ENCODE measurements around the gene CALR3. TPM values are rescaled to one million over a fixed set of nuclear protein-coding genes. Genes with fewer than 3 reads are reported as not detected.

CALR3 gene
- total and polyA plus RNA-seq, 10 of the 15 experiments (the other 5 are each of a cell fraction or from before 2014, with no cell fraction given): 0.05 to 0.45 (median 0.12) TPM; not detected in 2

DNA sequence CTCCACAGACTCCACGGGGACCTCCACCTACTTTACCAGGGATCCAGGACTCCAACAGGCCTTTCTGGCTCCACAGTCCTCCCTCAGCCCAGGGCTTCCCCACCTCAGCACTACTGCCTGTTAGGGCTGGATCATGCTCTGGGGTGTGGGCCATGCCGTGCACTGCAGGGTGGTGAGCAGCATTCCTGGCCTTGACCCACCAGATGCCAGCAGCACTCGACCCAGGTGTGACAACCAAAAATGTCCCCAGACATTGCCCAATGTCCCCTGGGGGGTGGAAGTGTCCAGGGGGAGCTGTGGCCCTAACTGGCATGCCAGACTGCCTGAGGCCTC lies 66.2 kb downstream of the CALR3 start:
- Histone ChIP-seq H4K20me1 (ENCODE audit: control insufficient read depth, insufficient read depth) (no peaks in the 10 kb centered on the region), H3K79me2 (ENCODE audit: control insufficient read depth, insufficient read depth, low read length) (no peaks in the 10 kb centered on the region), H3K9ac (ENCODE audit: control insufficient read depth, insufficient read depth, low read length) (no peak overlapping the region), H3K4me3 (no peak overlapping the region), H3K27me3 (replicated peaks in 1 of 2; ENCODE audit: control insufficient read depth in 2 of 2, insufficient read depth in 2 of 2, low read length in 1 of 2) (no peaks in the 10 kb centered on the region), H3K4me2 (ENCODE audit: control insufficient read depth, insufficient read depth) (no peak overlapping the region), H3K4me1 (ENCODE audit: control insufficient read depth, insufficient read depth, low read length) (no peaks in the 10 kb centered on the region), H3K27ac (ENCODE audit: control insufficient read depth, insufficient read depth) (no peak overlapping the region), H3K9me3 (replicated peaks; ENCODE audit: control insufficient read depth, insufficient read depth, low read length) (no peaks in the 10 kb centered on the region), H3K36me3 (ENCODE audit: control insufficient read depth in 2 of 2, insufficient read depth in 2 of 2, low read length in 1 of 2) (peaks cover 22 to 30% of the 10 kb centered on the region in 2 experiments), H2AFZ (ENCODE audit: control insufficient read depth, low read depth, low read length) (no peak overlapping the region)
- RAD21 ChIA-PET (ENCODE audit: unreplicated experiment): no interaction called here
- POLR2A ChIA-PET: no interaction called here
- ATAC-seq (no peak), FAIRE-seq (no peak), DNase-seq (ENCODE audit: low read depth, low spot score) (no peak)
- SMC1A ChIA-PET (ENCODE audit: uncharacterized antibody, unreplicated experiment): no interaction called here
- CTCF ChIA-PET: no interaction called here
- in situ Hi-C loops (cut with MboI): no loop called here
- BruUV-seq (replicated peaks): no TSS peak
- WGBS (ENCODE audit: insufficient coverage, insufficient replicate concordance, low lambda C conversion rate, missing lambda C conversion rate): 100% methylated on average over 3 of the region's 3 CpGs
- intact Hi-C loops (cut with micrococcal nuclease; ENCODE audit: unreplicated experiment): no loop called here
- peak; percentile 46; the same call in 1 of the 2 replicates for TF ChIP-seq POLR2A (IDR thresholded peaks at IDR 0.05; ENCODE audit: low read depth, low read length)
- no peak for TF ChIP-seq SREBF2 (IDR thresholded peaks at IDR 0.05; ENCODE audit: low read length)
- TF ChIP-seq BRCA1 (IDR thresholded peaks at IDR 0.05; ENCODE audit: low read depth, low read length): no peak

DNA sequence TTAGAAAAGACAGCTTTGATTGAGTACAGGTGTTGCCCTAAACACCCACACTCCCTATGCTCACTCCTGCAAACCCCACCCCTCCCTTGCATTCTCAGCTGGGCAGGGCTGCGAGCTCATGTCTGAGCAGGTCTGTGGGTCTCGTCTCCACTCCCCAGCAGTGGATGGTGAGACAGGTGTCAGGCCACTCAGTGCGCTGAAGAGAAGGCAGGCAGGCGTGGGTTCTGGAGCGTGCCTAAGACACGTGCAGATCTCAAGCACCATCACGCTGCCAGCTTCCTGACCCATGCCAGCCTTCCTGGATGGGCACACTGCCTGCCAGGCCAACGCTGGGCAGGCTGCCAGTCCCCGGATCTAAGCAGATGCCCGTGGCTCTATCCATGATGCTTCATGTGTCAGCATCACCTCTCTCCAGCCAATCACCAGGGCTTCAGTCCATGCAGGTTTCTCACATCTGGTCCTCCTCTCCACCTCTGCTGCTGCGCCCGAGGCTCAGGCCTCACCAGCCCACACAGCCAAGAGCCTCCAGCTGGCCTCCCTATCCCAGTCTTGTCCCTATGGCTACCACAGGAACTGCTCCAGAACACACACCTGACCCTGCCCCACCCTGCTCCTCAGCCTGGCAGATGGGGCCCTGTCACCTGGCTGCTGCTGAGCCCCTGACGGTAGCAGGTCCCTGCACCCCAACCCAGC lies 66.8 kb downstream of the CALR3 start:
- ChIA-PET SMC1A (ENCODE audit: uncharacterized antibody, unreplicated experiment) (no interaction called here), POLR2A (no interaction called here), CTCF (no interaction called here), RAD21 (ENCODE audit: unreplicated experiment) (no interaction called here)
- H3K36me3 ChIP-seq (ENCODE audit: control insufficient read depth in 2 of 2, insufficient read depth in 2 of 2, low read length in 1 of 2): peaks cover 22 to 24% of the 10 kb centered on the region in 2 experiments
- H4K20me1 ChIP-seq (ENCODE audit: control insufficient read depth, insufficient read depth): no peaks in the 10 kb centered on the region
- no peak for ATAC-seq
- no peak for FAIRE-seq
- intact Hi-C loops (cut with micrococcal nuclease; ENCODE audit: unreplicated experiment) (no loop called here), in situ Hi-C loops (cut with MboI) (no loop called here)
- BruUV-seq (replicated peaks): no TSS peak
- no peak overlapping the region for H3K9ac ChIP-seq (ENCODE audit: control insufficient read depth, insufficient read depth, low read length)
- no peak overlapping the region for H3K27ac ChIP-seq (ENCODE audit: control insufficient read depth, insufficient read depth)
- H3K9me3 ChIP-seq (replicated peaks; ENCODE audit: control insufficient read depth, insufficient read depth, low read length): no peaks in the 10 kb centered on the region
- no peaks in the 10 kb centered on the region for H3K79me2 ChIP-seq (ENCODE audit: control insufficient read depth, insufficient read depth, low read length)
- H3K4me3 ChIP-seq: no peak overlapping the region
- H3K27me3 ChIP-seq (replicated peaks in 1 of 2; ENCODE audit: control insufficient read depth in 2 of 2, insufficient read depth in 2 of 2, low read length in 1 of 2): no peaks in the 10 kb centered on the region
- H3K4me2 ChIP-seq (ENCODE audit: control insufficient read depth, insufficient read depth): no peak overlapping the region
- TF ChIP-seq POLR2A (IDR thresholded peaks at IDR 0.05; ENCODE audit: low read depth, low read length) (0 out of 2 replicates have a peak, but pooled peaks have one; percentile 17), WRNIP1 (IDR thresholded peaks at IDR 0.05; ENCODE audit: borderline replicate concordance, low read depth, low read length) (no peak)
- H2AFZ ChIP-seq (ENCODE audit: control insufficient read depth, low read depth, low read length): no peak overlapping the region
- 88% methylated on average over 13 of the region's 13 CpGs for WGBS (ENCODE audit: insufficient coverage, insufficient replicate concordance, low lambda C conversion rate, missing lambda C conversion rate)
- no peak for DNase-seq (ENCODE audit: low read depth, low spot score)
- no peaks in the 10 kb centered on the region for H3K4me1 ChIP-seq (ENCODE audit: control insufficient read depth, insufficient read depth, low read length)

Small RNA genes lying within 50 kb of the gene (small RNA-seq; reads per million reads assigned to genes)
- not detected for gene RN7SL146P

Other genes starting within 250 kb of the CALR3 start
Only the 7 nearest of the 9 such genes appear.
- 11.3 and 11.4 TPM in 2 replicates for gene EPS15L1, start 24.2 kb downstream of the CALR3 start, total RNA-seq (2014; rRNA removed)
- 15.9 and 16.7 TPM in 2 replicates for gene EPS15L1, start 24.2 kb downstream of the CALR3 start, total RNA-seq (2014; rRNA removed; fragmentation: Illumina TruSeq; extraction: Trizol)
- 43.5 and 50.4 TPM in 2 replicates for gene EPS15L1, start 24.2 kb downstream of the CALR3 start, total RNA-seq (2021)
- gene EPS15L1, start 24.2 kb downstream of the CALR3 start, polyA plus RNA-seq (2011; rRNA removed): 7.2 and 19.1 TPM in 2 replicates
- 20.4 and 24.1 TPM in 2 replicates for gene EPS15L1, start 24.2 kb downstream of the CALR3 start, polyA plus RNA-seq (2014; fragmentation: Illumina TruSeq; extraction: Trizol)
- 1 to 10 TPM; 5.9 to 7.6 TPM for gene EPS15L1, start 24.2 kb downstream of the CALR3 start, polyA plus RNA-seq (2014; fragmentation: Nextera tagmentation; extraction: Ambion mirVana)
- 20.4 and 25.3 TPM in 2 replicates for gene EPS15L1, start 24.2 kb downstream of the CALR3 start, polyA plus RNA-seq (2014; rRNA removed)
- gene EPS15L1, start 24.2 kb downstream of the CALR3 start, polyA plus RNA-seq (2016; fragmentation: Nextera tagmentation; extraction: Ambion mirVana): 10 to 100 TPM; 41.3 to 43.3 TPM
- gene C19orf44, start 227 bp upstream of the CALR3 start, total RNA-seq (2014; rRNA removed): 2.0 and 2.1 TPM in 2 replicates
- 2.7 and 3.3 TPM in 2 replicates for gene C19orf44, start 227 bp upstream of the CALR3 start, total RNA-seq (2014; rRNA removed; fragmentation: Illumina TruSeq; extraction: Trizol)
- gene C19orf44, start 227 bp upstream of the CALR3 start, total RNA-seq (2021): 3.1 and 3.8 TPM in 2 replicates
- gene C19orf44, start 227 bp upstream of the CALR3 start, polyA plus RNA-seq (2011; rRNA removed): 2.5 and 3.0 TPM in 2 replicates
- gene C19orf44, start 227 bp upstream of the CALR3 start, polyA plus RNA-seq (2014; fragmentation: Illumina TruSeq; extraction: Trizol): 3.6 and 5.2 TPM in 2 replicates
- under 1 TPM; 0.26 to 0.31 TPM for gene C19orf44, start 227 bp upstream of the CALR3 start, polyA plus RNA-seq (2014; fragmentation: Nextera tagmentation; extraction: Ambion mirVana)
- gene C19orf44, start 227 bp upstream of the CALR3 start, polyA plus RNA-seq (2014; rRNA removed): 4.1 and 5.4 TPM in 2 replicates
- gene C19orf44, start 227 bp upstream of the CALR3 start, polyA plus RNA-seq (2016; fragmentation: Nextera tagmentation; extraction: Ambion mirVana): 1 to 10 TPM; 3.9 to 4.0 TPM
- 3.6 and 4.9 TPM in 2 replicates for gene CHERP, start 46.3 kb upstream of the CALR3 start, total RNA-seq (2014; rRNA removed)
- 6.8 and 7.2 TPM in 2 replicates for gene CHERP, start 46.3 kb upstream of the CALR3 start, total RNA-seq (2014; rRNA removed; fragmentation: Illumina TruSeq; extraction: Trizol)
- 57.5 and 65.3 TPM in 2 replicates for gene CHERP, start 46.3 kb upstream of the CALR3 start, total RNA-seq (2021)
- 3.2 and 5.1 TPM in 2 replicates for gene CHERP, start 46.3 kb upstream of the CALR3 start, polyA plus RNA-seq (2011; rRNA removed)
- gene CHERP, start 46.3 kb upstream of the CALR3 start, polyA plus RNA-seq (2014; fragmentation: Illumina TruSeq; extraction: Trizol): 3.5 and 17.6 TPM in 2 replicates
- gene CHERP, start 46.3 kb upstream of the CALR3 start, polyA plus RNA-seq (2014; fragmentation: Nextera tagmentation; extraction: Ambion mirVana): 1 to 10 TPM in 1 of 2 experiments, under 1 TPM in 1; 0.66 to 1.7 TPM
- 24.0 and 42.2 TPM in 2 replicates for gene CHERP, start 46.3 kb upstream of the CALR3 start, polyA plus RNA-seq (2014; rRNA removed)
- gene CHERP, start 46.3 kb upstream of the CALR3 start, polyA plus RNA-seq (2016; fragmentation: Nextera tagmentation; extraction: Ambion mirVana): 10 to 100 TPM; 47.1 to 49.4 TPM
- 24.7 and 26.5 TPM in 2 replicates for gene SLC35E1, start 76.2 kb upstream of the CALR3 start, total RNA-seq (2014; rRNA removed)
- 20.1 and 20.4 TPM in 2 replicates for gene SLC35E1, start 76.2 kb upstream of the CALR3 start, total RNA-seq (2014; rRNA removed; fragmentation: Illumina TruSeq; extraction: Trizol)
- gene SLC35E1, start 76.2 kb upstream of the CALR3 start, total RNA-seq (2021): 30.9 and 33.7 TPM in 2 replicates
- gene SLC35E1, start 76.2 kb upstream of the CALR3 start, polyA plus RNA-seq (2011; rRNA removed): 28.7 and 37.7 TPM in 2 replicates
- gene SLC35E1, start 76.2 kb upstream of the CALR3 start, polyA plus RNA-seq (2014; fragmentation: Illumina TruSeq; extraction: Trizol): 20.5 and 23.8 TPM in 2 replicates
- gene SLC35E1, start 76.2 kb upstream of the CALR3 start, polyA plus RNA-seq (2014; fragmentation: Nextera tagmentation; extraction: Ambion mirVana): 10 to 100 TPM; 11.3 to 15.1 TPM
- gene SLC35E1, start 76.2 kb upstream of the CALR3 start, polyA plus RNA-seq (2014; rRNA removed): 19.6 and 26.7 TPM in 2 replicates
- 10 to 100 TPM; 12.6 to 20.0 TPM for gene SLC35E1, start 76.2 kb upstream of the CALR3 start, polyA plus RNA-seq (2016; fragmentation: Nextera tagmentation; extraction: Ambion mirVana)
- gene MED26, start 132.0 kb upstream of the CALR3 start, total RNA-seq (2014; rRNA removed): 13.8 and 15.3 TPM in 2 replicates
- 7.2 and 8.6 TPM in 2 replicates for gene MED26, start 132.0 kb upstream of the CALR3 start, total RNA-seq (2014; rRNA removed; fragmentation: Illumina TruSeq; extraction: Trizol)
- gene MED26, start 132.0 kb upstream of the CALR3 start, total RNA-seq (2021): 20.2 and 21.4 TPM in 2 replicates
- 10.0 and 14.0 TPM in 2 replicates for gene MED26, start 132.0 kb upstream of the CALR3 start, polyA plus RNA-seq (2011; rRNA removed)
- 3.6 and 8.0 TPM in 2 replicates for gene MED26, start 132.0 kb upstream of the CALR3 start, polyA plus RNA-seq (2014; fragmentation: Illumina TruSeq; extraction: Trizol)
- gene MED26, start 132.0 kb upstream of the CALR3 start, polyA plus RNA-seq (2014; fragmentation: Nextera tagmentation; extraction: Ambion mirVana): 1 to 10 TPM; 1.1 to 2.2 TPM
- gene MED26, start 132.0 kb upstream of the CALR3 start, polyA plus RNA-seq (2014; rRNA removed): 12.4 and 15.2 TPM in 2 replicates
- 10 to 100 TPM in 1 of 2 experiments, 1 to 10 TPM in 1; 9.2 to 10.1 TPM for gene MED26, start 132.0 kb upstream of the CALR3 start, polyA plus RNA-seq (2016; fragmentation: Nextera tagmentation; extraction: Ambion mirVana)
- gene SMIM7, start 164.0 kb upstream of the CALR3 start, total RNA-seq (2014; rRNA removed): 49.9 and 51.3 TPM in 2 replicates
- gene SMIM7, start 164.0 kb upstream of the CALR3 start, total RNA-seq (2014; rRNA removed; fragmentation: Illumina TruSeq; extraction: Trizol): 68.1 and 69.4 TPM in 2 replicates
- 44.6 and 45.7 TPM in 2 replicates for gene SMIM7, start 164.0 kb upstream of the CALR3 start, total RNA-seq (2021)
- gene SMIM7, start 164.0 kb upstream of the CALR3 start, polyA plus RNA-seq (2011; rRNA removed): 88.8 and 96.7 TPM in 2 replicates
- 71.7 and 99.7 TPM in 2 replicates for gene SMIM7, start 164.0 kb upstream of the CALR3 start, polyA plus RNA-seq (2014; fragmentation: Illumina TruSeq; extraction: Trizol)
- 100 to 1,000 TPM; 157 to 170 TPM for gene SMIM7, start 164.0 kb upstream of the CALR3 start, polyA plus RNA-seq (2014; fragmentation: Nextera tagmentation; extraction: Ambion mirVana)
- gene SMIM7, start 164.0 kb upstream of the CALR3 start, polyA plus RNA-seq (2014; rRNA removed): 60.0 and 66.0 TPM in 2 replicates
- gene SMIM7, start 164.0 kb upstream of the CALR3 start, polyA plus RNA-seq (2016; fragmentation: Nextera tagmentation; extraction: Ambion mirVana): 10 to 100 TPM; 70.0 to 72.5 TPM
- 18.0 and 19.1 TPM in 2 replicates for gene TMEM38A, start 165.0 kb upstream of the CALR3 start, total RNA-seq (2014; rRNA removed)
- 11.9 TPM in 2 replicates for gene TMEM38A, start 165.0 kb upstream of the CALR3 start, total RNA-seq (2014; rRNA removed; fragmentation: Illumina TruSeq; extraction: Trizol)
- gene TMEM38A, start 165.0 kb upstream of the CALR3 start, total RNA-seq (2021): 14.5 and 17.2 TPM in 2 replicates
- gene TMEM38A, start 165.0 kb upstream of the CALR3 start, polyA plus RNA-seq (2011; rRNA removed): 9.8 and 12.7 TPM in 2 replicates
- gene TMEM38A, start 165.0 kb upstream of the CALR3 start, polyA plus RNA-seq (2014; fragmentation: Illumina TruSeq; extraction: Trizol): 11.5 and 12.4 TPM in 2 replicates
- gene TMEM38A, start 165.0 kb upstream of the CALR3 start, polyA plus RNA-seq (2014; fragmentation: Nextera tagmentation; extraction: Ambion mirVana): 1 to 10 TPM; 4.5 to 6.1 TPM
- 17.9 and 20.4 TPM in 2 replicates for gene TMEM38A, start 165.0 kb upstream of the CALR3 start, polyA plus RNA-seq (2014; rRNA removed)
- 10 to 100 TPM; 20.2 to 22.2 TPM for gene TMEM38A, start 165.0 kb upstream of the CALR3 start, polyA plus RNA-seq (2016; fragmentation: Nextera tagmentation; extraction: Ambion mirVana)

Measured in GM12878 (cell line).